ENCODE measurements around the gene THRB. TPM values are rescaled to one million over a fixed set of nuclear protein-coding genes. Genes with fewer than 3 reads are reported as not detected.

The THRB gene
- total and polyA plus RNA-seq, 9 of the 15 experiments (the other 6 are each of a cell fraction or from before 2014, with no cell fraction given), result 1.7 to 14.9 (median 6.9) TPM

DNA sequence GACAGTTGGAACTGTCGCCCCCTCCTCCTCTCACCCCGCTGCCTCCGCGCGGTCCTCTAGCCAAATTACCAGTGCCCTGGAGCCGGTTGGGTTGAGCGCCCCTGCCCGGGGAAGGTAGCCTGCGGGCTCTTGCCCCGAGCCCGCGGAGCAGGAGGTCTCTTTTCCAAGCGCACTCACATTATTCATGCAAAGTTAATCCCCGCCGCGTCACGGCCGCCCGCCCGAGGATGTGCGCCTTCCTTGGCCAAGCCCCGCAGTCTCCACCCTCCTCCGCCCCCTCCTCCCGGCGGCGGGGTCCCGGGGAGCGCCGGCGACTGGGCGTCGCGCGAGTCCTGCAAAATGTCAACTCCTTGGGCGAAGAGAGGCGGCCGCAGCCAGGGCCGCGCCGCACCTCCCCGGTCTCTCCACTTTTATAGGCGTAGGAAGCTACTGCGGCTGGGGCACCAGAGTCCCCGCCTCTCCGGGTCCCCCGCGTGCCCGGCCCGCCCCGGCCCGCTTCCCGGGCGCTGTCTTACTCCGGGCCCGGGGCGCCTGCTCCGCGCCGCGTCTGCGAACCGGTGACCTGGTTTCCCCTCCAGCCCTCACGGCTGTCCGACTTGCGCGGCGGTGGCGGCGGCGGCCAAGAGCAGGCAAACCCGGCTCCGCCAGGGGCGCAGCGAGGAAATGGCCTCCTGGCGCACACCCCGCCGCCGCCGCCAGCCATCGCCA is at the start of gene THRB (continued):
- TF ChIP-seq, protein P1, sequence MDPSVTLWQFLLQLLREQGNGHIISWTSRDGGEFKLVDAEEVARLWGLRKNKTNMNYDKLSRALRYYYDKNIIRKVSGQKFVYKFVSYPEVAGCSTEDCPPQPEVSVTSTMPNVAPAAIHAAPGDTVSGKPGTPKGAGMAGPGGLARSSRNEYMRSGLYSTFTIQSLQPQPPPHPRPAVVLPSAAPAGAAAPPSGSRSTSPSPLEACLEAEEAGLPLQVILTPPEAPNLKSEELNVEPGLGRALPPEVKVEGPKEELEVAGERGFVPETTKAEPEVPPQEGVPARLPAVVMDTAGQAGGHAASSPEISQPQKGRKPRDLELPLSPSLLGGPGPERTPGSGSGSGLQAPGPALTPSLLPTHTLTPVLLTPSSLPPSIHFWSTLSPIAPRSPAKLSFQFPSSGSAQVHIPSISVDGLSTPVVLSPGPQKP (CRISPR knock-in tag; IDR thresholded peaks at IDR 0.05), result no peak
- TF ChIP-seq NBN (IDR thresholded peaks at IDR 0.05; ENCODE audit: low read depth) (no peak), TFAM (CRISPR knock-in tag; conservative IDR thresholded peaks at IDR 0.05) (no peak), HDAC6 (IDR thresholded peaks at IDR 0.05; ENCODE audit: low read depth, low read length) (0 out of 2 replicates have a peak, but pooled peaks have one; percentile 44), RBM25 (IDR thresholded peaks at IDR 0.05; ENCODE audit: low read depth, low read length, severe bottlenecking) (no peak), ZKSCAN3 (CRISPR knock-in tag; IDR thresholded peaks at IDR 0.05) (no peak), JUND (IDR thresholded peaks at IDR 0.05; ENCODE audit: borderline replicate concordance, low read depth, low read length) (0 out of 2 replicates have a peak, but pooled peaks have one; percentile 1), JUND (tag; IDR thresholded peaks at IDR 0.05; ENCODE audit: borderline replicate concordance, low read depth, low read length) (no peak)

DNA sequence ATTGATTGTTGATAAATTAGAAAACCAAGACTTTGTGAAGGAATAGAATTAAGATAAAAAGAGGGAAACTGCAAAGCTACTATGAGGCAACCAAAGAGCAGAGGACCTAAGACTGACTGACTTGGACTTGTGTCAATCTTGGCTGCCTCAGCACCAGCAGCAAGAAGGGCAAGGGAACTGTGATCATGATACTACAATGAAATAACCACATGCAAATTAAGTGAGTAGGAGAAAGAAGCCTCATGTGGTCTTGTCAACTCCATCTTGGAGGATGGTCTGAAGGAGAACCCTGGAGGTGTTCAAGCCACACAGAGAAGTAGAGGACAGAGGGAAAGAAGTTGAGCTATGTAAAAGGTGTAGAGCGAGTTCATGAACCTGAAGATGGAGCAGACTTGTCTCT is 47.3 kb upstream of the THRB start:
- H2AFZ ChIP-seq (ENCODE audit: low read depth, low read length), result no peak overlapping the region
- in situ Hi-C loops (cut with MboI) (no loop called here), intact Hi-C loops (cut with micrococcal nuclease) (no loop called here)
- no peak overlapping the region for H3K4me2 ChIP-seq (ENCODE audit: insufficient read depth, low read length)
- H3K36me3 ChIP-seq (ENCODE audit: control insufficient read depth, insufficient read depth, low read length), result no peaks in the 10 kb centered on the region
- no peaks in the 10 kb centered on the region for H3K27me3 ChIP-seq (ENCODE audit: control insufficient read depth in 2 of 2, insufficient read depth in 2 of 2, low read length in 2 of 2)
- DNase-seq (ENCODE audit: extremely low read depth in 1 of 4, low spot score in 3 of 4) (no peak), ATAC-seq (peak; percentile 27; the same call in 1 of the 3 replicates), FAIRE-seq (no peak)
- no peak overlapping the region for H3K4me3 ChIP-seq
- no peak overlapping the region for H3K9ac ChIP-seq (ENCODE audit: insufficient read depth in 1 of 2, low read depth in 2 of 2, low read length in 2 of 2)
- POLR2A ChIA-PET, result no interaction called here
- BruUV-seq (replicated peaks), result no TSS peak
- no peaks in the 10 kb centered on the region for H3K9me3 ChIP-seq (replicated peaks; ENCODE audit: control insufficient read depth, insufficient read depth, low read depth, low read length)
- CTCF ChIA-PET (ENCODE audit: low intra/inter-chr PET ratio), result no interaction called here
- H3K79me2 ChIP-seq (ENCODE audit: control insufficient read depth, insufficient read depth, low read length), result no peaks in the 10 kb centered on the region
- H3K27ac ChIP-seq (ENCODE audit: extremely low read depth, low read depth, low read length), result no peak overlapping the region
- H3K4me1 ChIP-seq (replicated peaks in 1 of 2; ENCODE audit: control insufficient read depth in 2 of 2, insufficient read depth in 2 of 2, low read length in 2 of 2), result no peaks in the 10 kb centered on the region
- no peaks in the 10 kb centered on the region for H3K9me1 ChIP-seq (ENCODE audit: control insufficient read depth, insufficient read depth, low read length)
- H4K20me1 ChIP-seq (replicated peaks; ENCODE audit: control insufficient read depth, insufficient read depth, low read length), result no peaks in the 10 kb centered on the region
- 6% methylated on average over 1 of the region's 1 CpG for WGBS (ENCODE audit: insufficient coverage, low coverage, missing lambda C conversion rate)
- TF ChIP-seq NFE2 (IDR thresholded peaks at IDR 0.05; ENCODE audit: low read depth) (no peak), L3MBTL2 (IDR thresholded peaks at IDR 0.05) (no peak), EP300 (IDR thresholded peaks at IDR 0.05; ENCODE audit: low read length) (no peak), BMI1 (IDR thresholded peaks at IDR 0.05; ENCODE audit: low read length) (no peak), ZNF146 (CRISPR knock-in tag; IDR thresholded peaks at IDR 0.05; ENCODE audit: unreplicated experiment) (no peak)
- TF ChIP-seq, protein P2, sequence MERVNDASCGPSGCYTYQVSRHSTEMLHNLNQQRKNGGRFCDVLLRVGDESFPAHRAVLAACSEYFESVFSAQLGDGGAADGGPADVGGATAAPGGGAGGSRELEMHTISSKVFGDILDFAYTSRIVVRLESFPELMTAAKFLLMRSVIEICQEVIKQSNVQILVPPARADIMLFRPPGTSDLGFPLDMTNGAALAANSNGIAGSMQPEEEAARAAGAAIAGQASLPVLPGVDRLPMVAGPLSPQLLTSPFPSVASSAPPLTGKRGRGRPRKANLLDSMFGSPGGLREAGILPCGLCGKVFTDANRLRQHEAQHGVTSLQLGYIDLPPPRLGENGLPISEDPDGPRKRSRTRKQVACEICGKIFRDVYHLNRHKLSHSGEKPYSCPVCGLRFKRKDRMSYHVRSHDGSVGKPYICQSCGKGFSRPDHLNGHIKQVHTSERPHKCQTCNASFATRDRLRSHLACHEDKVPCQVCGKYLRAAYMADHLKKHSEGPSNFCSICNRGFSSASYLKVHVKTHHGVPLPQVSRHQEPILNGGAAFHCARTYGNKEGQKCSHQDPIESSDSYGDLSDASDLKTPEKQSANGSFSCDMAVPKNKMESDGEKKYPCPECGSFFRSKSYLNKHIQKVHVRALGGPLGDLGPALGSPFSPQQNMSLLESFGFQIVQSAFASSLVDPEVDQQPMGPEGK (CRISPR knock-in tag; IDR thresholded peaks at IDR 0.05; ENCODE audit: borderline replicate concordance), result no peak
- TF ChIP-seq, protein P3, sequence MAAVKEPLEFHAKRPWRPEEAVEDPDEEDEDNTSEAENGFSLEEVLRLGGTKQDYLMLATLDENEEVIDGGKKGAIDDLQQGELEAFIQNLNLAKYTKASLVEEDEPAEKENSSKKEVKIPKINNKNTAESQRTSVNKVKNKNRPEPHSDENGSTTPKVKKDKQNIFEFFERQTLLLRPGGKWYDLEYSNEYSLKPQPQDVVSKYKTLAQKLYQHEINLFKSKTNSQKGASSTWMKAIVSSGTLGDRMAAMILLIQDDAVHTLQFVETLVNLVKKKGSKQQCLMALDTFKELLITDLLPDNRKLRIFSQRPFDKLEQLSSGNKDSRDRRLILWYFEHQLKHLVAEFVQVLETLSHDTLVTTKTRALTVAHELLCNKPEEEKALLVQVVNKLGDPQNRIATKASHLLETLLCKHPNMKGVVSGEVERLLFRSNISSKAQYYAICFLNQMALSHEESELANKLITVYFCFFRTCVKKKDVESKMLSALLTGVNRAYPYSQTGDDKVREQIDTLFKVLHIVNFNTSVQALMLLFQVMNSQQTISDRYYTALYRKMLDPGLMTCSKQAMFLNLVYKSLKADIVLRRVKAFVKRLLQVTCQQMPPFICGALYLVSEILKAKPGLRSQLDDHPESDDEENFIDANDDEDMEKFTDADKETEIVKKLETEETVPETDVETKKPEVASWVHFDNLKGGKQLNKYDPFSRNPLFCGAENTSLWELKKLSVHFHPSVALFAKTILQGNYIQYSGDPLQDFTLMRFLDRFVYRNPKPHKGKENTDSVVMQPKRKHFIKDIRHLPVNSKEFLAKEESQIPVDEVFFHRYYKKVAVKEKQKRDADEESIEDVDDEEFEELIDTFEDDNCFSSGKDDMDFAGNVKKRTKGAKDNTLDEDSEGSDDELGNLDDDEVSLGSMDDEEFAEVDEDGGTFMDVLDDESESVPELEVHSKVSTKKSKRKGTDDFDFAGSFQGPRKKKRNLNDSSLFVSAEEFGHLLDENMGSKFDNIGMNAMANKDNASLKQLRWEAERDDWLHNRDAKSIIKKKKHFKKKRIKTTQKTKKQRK (IDR thresholded peaks at IDR 0.05; ENCODE audit: borderline replicate concordance, low read depth, low read length), result no peak

Measured in K562 (cell line).